HEK293 (cell line): ENCODE data around the gene WDR89.
"Not testable (repeated sequence)": the region's sequence is repeated elsewhere in the genome, so short reads cannot be mapped to it uniquely, and the experiment has no call there.

Experiments
- CTCF ChIA-PET: fragments of 350-600 bp; formaldehyde crosslinking; extraction: SDS; loops from one replicate; lab custom pipeline; 2021; ENCODE audit warnings: antibody characterized with exemption; lab: Yijun Ruan, JAX
- POLR2A ChIA-PET: fragments of 300-600 bp; formaldehyde crosslinking; extraction: SDS; loops from one replicate; lab custom pipeline; 2020; ENCODE audit warnings: antibody characterized with exemption, inconsistent platforms; lab: Yijun Ruan, JAX
- H3K27ac ChIP-seq: fragments of 200-500 bp; sonication (Bioruptor generic); 2 replicates; pipeline ENCODE4 v1.5.1; 2014; ENCODE audit warnings: low read depth, low read length, control low read depth, inconsistent platforms; ENCODE audit errors: extremely low read depth
- H3K36me3 ChIP-seq, 2 experiments: fragments of 200-500 bp in 1 of 2; sonication (Bioruptor generic) in 1 of 2; 1 replicate in 1 of 2; 2 replicates in 1 of 2; pipeline ENCODE4 v1.5.1; 2014 to 2017; ENCODE audit warnings: inconsistent platforms in 2 of 2, low read length in 2 of 2; ENCODE audit not compliant: control insufficient read depth in 2 of 2, insufficient read depth in 1 of 2
- H3K4me1 ChIP-seq: fragments of 200-500 bp; sonication (Bioruptor generic); 2 replicates; pipeline ENCODE4 v1.5.1; 2014; ENCODE audit warnings: mild to moderate bottlenecking, low read length, inconsistent platforms; ENCODE audit not compliant: control insufficient read depth, insufficient read depth
- H3K4me3 ChIP-seq: 2 replicates; pipeline ENCODE4 v1.5.1; 2011; ENCODE audit warnings: low read depth, mild to moderate bottlenecking, control low read depth, low read length, moderate library complexity
- H3K9me3 ChIP-seq: fragments of 200-500 bp; sonication (Bioruptor generic); 2 replicates; pipeline ENCODE4 v1.5.1; 2014; ENCODE audit warnings: low read depth, low read length, inconsistent platforms; ENCODE audit not compliant: control insufficient read depth, insufficient read depth
- GFI1B ChIP-seq: fragments of 450-650 bp; formaldehyde crosslinking; IDR thresholded peaks from 2 replicates; pipeline ENCODE4 v1.5.1; 2016; ENCODE audit warnings: missing biosample characterization, missing genetic modification characterization
- MYNN ChIP-seq: fragments of 450-650 bp; formaldehyde crosslinking; IDR thresholded peaks from 2 replicates; pipeline ENCODE4 v1.5.1; 2016; ENCODE audit warnings: missing biosample characterization, missing genetic modification characterization, borderline replicate concordance
- PRDM6 ChIP-seq: fragments of 450-650 bp; formaldehyde crosslinking; IDR thresholded peaks from 2 replicates; pipeline ENCODE4 v1.5.1; 2017; ENCODE audit warnings: missing biosample characterization, missing genetic modification characterization
- WT1 ChIP-seq: fragments of 450-650 bp; formaldehyde crosslinking; IDR thresholded peaks from 2 replicates; pipeline ENCODE4 v1.5.1; 2016; ENCODE audit warnings: missing biosample characterization, missing genetic modification characterization
- ZBTB17 ChIP-seq: fragments of 450-650 bp; formaldehyde crosslinking; IDR thresholded peaks from 2 replicates; pipeline ENCODE4 v1.5.1; 2016; ENCODE audit warnings: missing biosample characterization, missing genetic modification characterization
- ZIC2 ChIP-seq: fragments of 450-650 bp; formaldehyde crosslinking; IDR thresholded peaks from 2 replicates; pipeline ENCODE4 v1.5.1; 2016; ENCODE audit warnings: missing biosample characterization, missing genetic modification characterization
- ZNF133 ChIP-seq: fragments of 450-650 bp; formaldehyde crosslinking; IDR thresholded peaks from 2 replicates; pipeline ENCODE4 v1.5.1; 2016; ENCODE audit warnings: missing biosample characterization, missing genetic modification characterization
- ZNF214 ChIP-seq: fragments of 450-650 bp; formaldehyde crosslinking; IDR thresholded peaks from 2 replicates; pipeline ENCODE4 v1.5.1; 2017; ENCODE audit warnings: missing biosample characterization, mild to moderate bottlenecking, missing genetic modification characterization, borderline replicate concordance
- ZNF639 ChIP-seq: fragments of 450-650 bp; formaldehyde crosslinking; IDR thresholded peaks from 2 replicates; pipeline ENCODE4 v1.5.1; 2016; ENCODE audit warnings: missing biosample characterization, missing genetic modification characterization
- ZNF670 ChIP-seq: fragments of 450-650 bp; formaldehyde crosslinking; IDR thresholded peaks from 2 replicates; pipeline ENCODE4 v1.5.1; 2016; ENCODE audit warnings: missing biosample characterization, missing genetic modification characterization, low read depth
- TF ChIP-seq, protein P1 (sequence below): fragments of 450-650 bp; formaldehyde crosslinking; IDR thresholded peaks from 2 replicates; pipeline ENCODE4 v1.5.1; 2016; ENCODE audit warnings: missing biosample characterization, missing genetic modification characterization, borderline replicate concordance
- TF ChIP-seq, protein P2 (sequence below): fragments of 450-650 bp; formaldehyde crosslinking; IDR thresholded peaks from 2 replicates; pipeline ENCODE4 v1.5.1; 2017; ENCODE audit warnings: missing biosample characterization, missing genetic modification characterization

Gene WDR89

DNA sequence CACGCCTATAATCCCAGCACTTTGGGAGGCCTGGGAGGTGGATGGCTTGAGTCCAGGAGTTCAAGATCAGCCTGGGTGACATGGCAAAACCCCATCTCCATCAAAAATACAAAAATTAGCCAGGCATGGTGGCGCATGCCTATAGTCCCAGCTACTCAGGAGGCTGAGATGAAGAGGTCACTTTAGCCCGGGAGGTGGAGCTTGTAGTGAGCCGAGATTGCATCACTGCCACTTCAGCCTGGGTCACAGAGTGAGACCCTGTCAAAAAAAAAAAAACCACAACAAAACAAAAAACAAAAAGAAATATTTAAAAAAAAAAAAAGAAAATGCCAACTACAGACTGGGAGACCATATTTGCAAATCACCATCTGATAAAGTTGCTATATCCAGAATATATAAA is 17.5 kb downstream of the WDR89 start:
- POLR2A ChIA-PET, result interaction anchor here (0.5 kb wide), 1 partner anchor 17 kb away, joined by 3 read pairs; no protein-coding TSS in a partner anchor
- CTCF ChIA-PET, result no interaction called here
- Histone ChIP-seq H3K9me3 (no peaks in the 10 kb centered on the region), H3K4me1 (no peaks in the 10 kb centered on the region), H3K36me3 (peaks cover 4 to 13% of the 10 kb centered on the region in 2 experiments; a peak in 2 of 3 replicates), H3K27ac (no peak overlapping the region), H3K4me3 (no peak overlapping the region)
- TF ChIP-seq WT1 (no peak), ZBTB17 (tag by site-specific recombination) (0 out of 2 replicates have a peak, but pooled peaks have one; percentile 16)

- H3K36me3 ChIP-seq, result peaks cover 8 to 13% of the 10 kb centered on the region in 2 experiments; a peak in 2 of 3 replicates
- ChIA-PET POLR2A (interaction anchor here (0.6 kb wide), 1 partner anchor 12 kb away, joined by 5 read pairs; no protein-coding TSS in a partner anchor), CTCF (interaction anchor here (0.9 kb wide), 1 partner anchor 233 kb away, joined by 4 read pairs; no protein-coding TSS in a partner anchor)
- H3K9me3 ChIP-seq, H3K27ac ChIP-seq, H3K4me1 ChIP-seq, H3K4me3 ChIP-seq: not testable (repeated sequence)
- TF ChIP-seq PRDM6 (tag by site-specific recombination), result 0 out of 2 replicates have a peak, but pooled peaks have one; percentile 19
Measured at GRCh38 chr14:63621975-63622374, 19.7 kb downstream of the WDR89 start.

DNA sequence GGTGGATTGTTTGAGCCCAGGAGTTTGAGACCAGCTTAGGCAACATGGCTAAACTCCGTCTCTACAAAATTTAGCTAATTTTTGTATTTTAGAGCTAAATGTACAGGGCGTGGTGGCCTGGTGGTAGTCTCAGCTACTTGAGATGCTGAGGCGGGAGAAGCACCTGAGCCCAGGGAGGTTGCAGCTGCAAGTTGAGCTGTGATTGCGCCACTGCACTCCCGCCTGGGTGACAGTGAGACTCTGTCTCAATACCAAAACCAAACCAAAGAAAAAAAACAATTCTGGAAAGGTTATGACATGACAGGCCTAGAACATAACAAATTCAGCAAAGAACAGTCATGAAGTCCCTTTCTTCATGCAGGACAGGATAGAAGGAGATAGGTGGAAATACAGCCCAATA is 25.7 kb downstream of the WDR89 start:
- no peak overlapping the region for H3K27ac ChIP-seq
- TF ChIP-seq ZIC2 (tag by site-specific recombination) (no peak), GFI1B (tag by site-specific recombination) (no peak), ZNF639 (no peak), ZNF133 (tag by site-specific recombination) (no peak), ZNF214 (no peak), MYNN (no peak), ZNF670 (tag by site-specific recombination) (no peak)
- TF ChIP-seq, protein P1, sequence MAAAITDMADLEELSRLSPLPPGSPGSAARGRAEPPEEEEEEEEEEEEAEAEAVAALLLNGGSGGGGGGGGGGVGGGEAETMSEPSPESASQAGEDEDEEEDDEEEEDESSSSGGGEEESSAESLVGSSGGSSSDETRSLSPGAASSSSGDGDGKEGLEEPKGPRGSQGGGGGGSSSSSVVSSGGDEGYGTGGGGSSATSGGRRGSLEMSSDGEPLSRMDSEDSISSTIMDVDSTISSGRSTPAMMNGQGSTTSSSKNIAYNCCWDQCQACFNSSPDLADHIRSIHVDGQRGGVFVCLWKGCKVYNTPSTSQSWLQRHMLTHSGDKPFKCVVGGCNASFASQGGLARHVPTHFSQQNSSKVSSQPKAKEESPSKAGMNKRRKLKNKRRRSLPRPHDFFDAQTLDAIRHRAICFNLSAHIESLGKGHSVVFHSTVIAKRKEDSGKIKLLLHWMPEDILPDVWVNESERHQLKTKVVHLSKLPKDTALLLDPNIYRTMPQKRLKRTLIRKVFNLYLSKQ, result no peak
- TF ChIP-seq, protein P2, sequence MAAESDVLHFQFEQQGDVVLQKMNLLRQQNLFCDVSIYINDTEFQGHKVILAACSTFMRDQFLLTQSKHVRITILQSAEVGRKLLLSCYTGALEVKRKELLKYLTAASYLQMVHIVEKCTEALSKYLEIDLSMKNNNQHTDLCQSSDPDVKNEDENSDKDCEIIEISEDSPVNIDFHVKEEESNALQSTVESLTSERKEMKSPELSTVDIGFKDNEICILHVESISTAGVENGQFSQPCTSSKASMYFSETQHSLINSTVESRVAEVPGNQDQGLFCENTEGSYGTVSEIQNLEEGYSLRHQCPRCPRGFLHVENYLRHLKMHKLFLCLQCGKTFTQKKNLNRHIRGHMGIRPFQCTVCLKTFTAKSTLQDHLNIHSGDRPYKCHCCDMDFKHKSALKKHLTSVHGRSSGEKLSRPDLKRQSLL (tag by site-specific recombination), result no peak
- no peak overlapping the region for H3K4me3 ChIP-seq
- no peaks in the 10 kb centered on the region for H3K9me3 ChIP-seq
- ChIA-PET CTCF (interaction anchor here (0.6 kb wide), 1 partner anchor 29 kb away, joined by 3 read pairs; no protein-coding TSS in a partner anchor), POLR2A (interaction anchor here (0.6 kb wide), 1 partner anchor 73 kb away, joined by 3 read pairs; the partner anchor contains the start of gene PPP2R5E)
- H3K4me1 ChIP-seq, result 0 out of 2 replicates have a peak, but pooled peaks cover 2% of the 10 kb centered on the region
- peaks cover 0 to 9% of the 10 kb centered on the region in 2 experiments; a peak in 2 of 3 replicates for H3K36me3 ChIP-seq
